Lower leg skin (tissue), 3 donors: ENCODE results near the gene ZKSCAN2.

Experiments used
- POLR2A ChIP-seq, 2 donors: fragments of 450-650 bp; IDR thresholded peaks; one replicate each; pipeline ENCODE4 v1.6.1; 2016 to 2017; ENCODE audit warnings: antibody characterized with exemption in 2 of 2, mild to moderate bottlenecking in 1 of 2, moderate library complexity in 1 of 2
- TF ChIP-seq, protein P1 (sequence below), 3 donors: fragments of 450-650 bp; IDR thresholded peaks; one replicate each; pipeline ENCODE4 v1.5.1; 2016; ENCODE audit warnings: antibody characterized with exemption in 3 of 3, mild to moderate bottlenecking in 3 of 3, moderate library complexity in 2 of 3

DNA sequence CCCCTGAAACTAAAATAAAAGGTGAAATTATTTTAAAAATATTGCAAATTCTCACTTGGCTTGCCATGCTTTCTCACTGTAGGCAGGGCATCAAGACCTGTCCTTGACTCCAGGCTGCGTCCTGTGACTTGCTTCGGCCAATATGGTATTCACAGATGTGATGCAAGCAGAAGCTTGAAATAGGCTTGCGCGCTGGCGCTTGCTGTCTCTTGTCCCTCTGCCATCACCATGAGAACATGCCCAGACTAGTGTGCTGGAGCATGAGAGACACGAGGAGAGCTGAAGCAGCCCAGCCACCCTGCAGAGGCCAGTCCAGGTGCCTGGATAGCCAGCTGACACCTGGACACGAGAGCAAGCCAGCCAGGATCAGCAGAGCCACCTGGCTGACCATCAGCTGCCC is 21.8 kb upstream of the ZKSCAN2 start:
- TF ChIP-seq, protein P1, sequence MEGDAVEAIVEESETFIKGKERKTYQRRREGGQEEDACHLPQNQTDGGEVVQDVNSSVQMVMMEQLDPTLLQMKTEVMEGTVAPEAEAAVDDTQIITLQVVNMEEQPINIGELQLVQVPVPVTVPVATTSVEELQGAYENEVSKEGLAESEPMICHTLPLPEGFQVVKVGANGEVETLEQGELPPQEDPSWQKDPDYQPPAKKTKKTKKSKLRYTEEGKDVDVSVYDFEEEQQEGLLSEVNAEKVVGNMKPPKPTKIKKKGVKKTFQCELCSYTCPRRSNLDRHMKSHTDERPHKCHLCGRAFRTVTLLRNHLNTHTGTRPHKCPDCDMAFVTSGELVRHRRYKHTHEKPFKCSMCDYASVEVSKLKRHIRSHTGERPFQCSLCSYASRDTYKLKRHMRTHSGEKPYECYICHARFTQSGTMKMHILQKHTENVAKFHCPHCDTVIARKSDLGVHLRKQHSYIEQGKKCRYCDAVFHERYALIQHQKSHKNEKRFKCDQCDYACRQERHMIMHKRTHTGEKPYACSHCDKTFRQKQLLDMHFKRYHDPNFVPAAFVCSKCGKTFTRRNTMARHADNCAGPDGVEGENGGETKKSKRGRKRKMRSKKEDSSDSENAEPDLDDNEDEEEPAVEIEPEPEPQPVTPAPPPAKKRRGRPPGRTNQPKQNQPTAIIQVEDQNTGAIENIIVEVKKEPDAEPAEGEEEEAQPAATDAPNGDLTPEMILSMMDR (IDR thresholded peaks at IDR 0.05) = no peak
- TF ChIP-seq POLR2A (IDR thresholded peaks at IDR 0.05) = no peak
